Neural progenitor cell (in vitro differentiated cells): ENCODE measurements around the gene MRPS10.

Experiments used
- CTCF ChIP-seq: fragments of 200-600 bp; sonication (generic); IDR thresholded peaks from 2 replicates; pipeline ENCODE4 v1.5.1; 2017; ENCODE audit warnings: antibody characterized with exemption, mild to moderate bottlenecking
- EZH2 ChIP-seq: fragments of 200-600 bp; sonication (generic); IDR thresholded peaks from 2 replicates; pipeline ENCODE4 v1.6.1; 2017; ENCODE audit warnings: antibody characterized with exemption, mild to moderate bottlenecking, moderate library complexity

GRCh38 chr6:42226161-42226611 lies 8.5 kb upstream of the MRPS10 start:
- no peak for TF ChIP-seq CTCF
- no peak for TF ChIP-seq EZH2
